ENCODE results near the gene NABP2.
A peak's percentile ranks its signal among the peaks of the same experiment; 100 is the strongest.
"Not testable (repeated sequence)": the region's sequence is repeated elsewhere in the genome, so short reads cannot be mapped to it uniquely, and the experiment has no call there.

The NABP2 gene

DNA sequence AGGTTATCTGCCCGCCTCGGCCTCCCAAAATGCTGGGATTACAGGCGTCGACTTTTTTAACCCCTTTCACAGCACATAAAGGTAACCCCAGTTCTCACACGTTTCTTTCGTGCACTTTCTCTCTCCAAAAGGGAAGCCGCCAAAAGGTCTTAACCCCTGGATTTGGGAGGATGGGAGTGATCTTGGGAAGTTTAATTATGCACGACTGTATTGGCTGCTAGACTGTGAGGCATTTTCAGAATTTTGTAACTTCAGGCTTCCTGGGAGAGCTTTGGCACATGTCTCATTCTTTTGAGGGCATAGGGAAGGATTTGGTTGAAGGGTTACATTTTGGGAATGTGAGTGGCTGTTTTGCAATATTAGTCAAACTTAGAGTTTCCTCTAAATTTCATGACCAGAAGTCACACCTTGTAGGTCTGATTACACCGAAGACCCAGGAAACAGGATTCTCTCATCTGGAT, 33.4 kb upstream of the NABP2 start:
- H3K36me3 ChIP-seq = peaks cover 10 to 19% (median 17%) of the 10 kb centered on the region in 11 experiments
- H3K4me2 ChIP-seq = peak overlapping the region; percentile 78 to 94 (median 86)
- H3K9me3 ChIP-seq (replicated peaks in 1 of 11) = no peaks in the 10 kb centered on the region
- peaks cover 24 to 34% (median 27%) of the 10 kb centered on the region in 10 experiments for H3K4me1 ChIP-seq
- peak overlapping the region; percentile 84 to 95 (median 92) for H3K4me3 ChIP-seq
- TF ChIP-seq Cebpa-rat (IDR thresholded peaks at IDR 0.05) = no peak
- H3K9ac ChIP-seq = peak overlapping the region; percentile 85 to 95 (median 91); a peak in 21 of 22 replicates
- H4K20me1 ChIP-seq = peaks cover 7 to 30% (median 14%) of the 10 kb centered on the region in 11 experiments; a peak in 14 of 22 replicates
- H3K27me3 ChIP-seq = no peaks in the 10 kb centered on the region
- peak overlapping the region in 9 of 11 experiments; percentile 69 to 90 (median 87); a peak in 17 of 22 replicates for H3K27ac ChIP-seq

GRCh38 chr12:56192582-56192981, 31.6 kb upstream of the NABP2 start:
- no peak overlapping the region for H3K27ac ChIP-seq
- H3K4me3 ChIP-seq = no peak overlapping the region
- no peak overlapping the region for H3K9ac ChIP-seq
- H3K9me3 ChIP-seq (replicated peaks in 1 of 11) = no peaks in the 10 kb centered on the region
- H3K27me3 ChIP-seq = no peaks in the 10 kb centered on the region
- TF ChIP-seq Cebpa-rat (IDR thresholded peaks at IDR 0.05) = no peak
- H4K20me1 ChIP-seq = peaks cover 3 to 12% (median 6%) of the 10 kb centered on the region in 11 experiments; a peak in 12 of 22 replicates
- H3K4me1 ChIP-seq = peaks cover 13 to 25% (median 16%) of the 10 kb centered on the region in 10 experiments
- H3K4me2 ChIP-seq = no peak overlapping the region
- H3K36me3 ChIP-seq = peaks cover 0 to under 1% (median 0%) of the 10 kb centered on the region in 11 experiments; a peak in 1 of 22 replicates

GRCh38 chr12:56193025-56193578, 31.0 kb upstream of the NABP2 start:
- no peak overlapping the region for H3K4me3 ChIP-seq
- H3K9me3 ChIP-seq (replicated peaks in 1 of 11) = no peaks in the 10 kb centered on the region
- no peaks in the 10 kb centered on the region for H3K36me3 ChIP-seq
- peak overlapping the region in 3 of 11 experiments; percentile 5 to 18 (median 15); a peak in 1 of 22 replicates for H3K27ac ChIP-seq
- no peaks in the 10 kb centered on the region for H3K27me3 ChIP-seq
- H3K4me1 ChIP-seq = peaks cover 8 to 20% (median 10%) of the 10 kb centered on the region in 10 experiments; a peak in 19 of 20 replicates
- TF ChIP-seq Cebpa-rat (IDR thresholded peaks at IDR 0.05) = no peak
- no peak overlapping the region for H3K4me2 ChIP-seq
- no peak overlapping the region for H3K9ac ChIP-seq
- peaks cover 0 to 7% (median 1%) of the 10 kb centered on the region in 11 experiments; a peak in 8 of 22 replicates for H4K20me1 ChIP-seq

DNA sequence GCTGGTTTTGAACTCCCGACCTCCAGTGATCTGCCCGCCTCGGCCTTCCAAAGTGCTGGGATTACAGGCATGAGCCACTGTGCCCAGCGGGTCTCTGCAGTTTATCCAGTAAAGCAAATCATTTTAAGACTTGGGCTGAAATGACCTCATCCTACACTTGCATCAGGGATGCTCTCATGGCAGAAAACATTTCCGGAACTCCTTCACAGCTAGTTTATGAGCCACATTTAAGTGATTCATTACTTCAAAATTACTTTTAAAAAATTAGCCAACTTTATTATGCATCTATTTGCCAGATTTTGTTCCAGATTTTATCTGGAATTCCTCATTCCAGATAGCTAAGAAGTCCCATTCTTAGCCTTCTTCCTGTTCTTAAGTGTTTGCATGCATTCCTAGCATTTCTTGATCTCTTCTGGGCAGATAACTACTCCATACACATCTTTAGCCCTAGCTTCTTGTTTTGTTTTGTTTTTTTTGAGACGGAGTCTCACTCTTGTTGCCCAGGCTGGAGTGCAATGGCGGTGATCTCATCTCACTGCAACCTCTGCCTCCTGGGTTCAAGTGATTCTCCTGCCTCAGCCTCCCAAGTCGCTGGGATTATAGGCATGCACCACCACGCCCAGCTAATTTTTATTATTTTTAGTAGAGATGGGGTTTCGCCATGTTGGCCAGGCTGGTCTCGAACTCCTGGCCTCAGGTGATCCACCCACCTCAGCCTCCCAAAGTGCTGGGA, 27.2 kb upstream of the NABP2 start:
- not testable (repeated sequence) for H3K27ac ChIP-seq, H3K9ac ChIP-seq

DNA sequence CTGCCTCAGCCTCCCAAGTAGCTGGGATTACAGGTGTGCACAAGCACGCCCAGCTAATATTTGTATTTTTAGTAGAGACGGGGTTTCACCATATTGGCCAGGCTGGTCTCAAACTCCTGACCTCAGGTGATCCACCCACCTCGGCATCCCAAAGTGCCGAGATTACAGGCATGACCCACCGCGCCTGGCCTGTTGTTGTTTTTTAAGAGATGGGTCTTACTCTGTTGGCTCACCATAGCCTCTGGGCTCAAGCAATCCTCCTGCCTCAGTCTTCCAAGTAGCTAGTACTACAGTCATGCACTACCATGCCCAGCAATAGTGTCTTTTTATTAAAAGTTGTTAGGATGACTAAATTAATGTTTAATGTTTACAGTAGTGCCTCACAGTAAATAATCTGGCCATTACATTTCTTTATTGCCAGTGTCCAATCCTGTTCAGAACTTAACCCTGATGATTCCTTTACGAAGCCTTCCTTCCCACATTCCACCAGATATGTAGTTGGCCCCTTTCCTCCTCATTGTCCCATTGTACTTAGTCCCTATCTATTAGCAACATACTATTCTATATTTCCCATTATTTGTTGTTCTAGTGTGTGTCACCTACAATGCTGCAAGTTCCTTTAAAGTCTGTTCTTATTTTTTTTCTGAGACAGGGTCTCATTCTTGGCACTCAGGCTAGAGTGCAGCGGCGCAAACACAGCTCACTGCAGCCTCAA, 26.1 kb upstream of the NABP2 start:
- H3K27ac ChIP-seq = no peak overlapping the region
- no peak for TF ChIP-seq Cebpa-rat (IDR thresholded peaks at IDR 0.05)
- no peaks in the 10 kb centered on the region for H4K20me1 ChIP-seq
- H3K4me2 ChIP-seq = no peak overlapping the region
- H3K4me1 ChIP-seq = no peaks in the 10 kb centered on the region
- no peak overlapping the region for H3K4me3 ChIP-seq
- no peaks in the 10 kb centered on the region for H3K27me3 ChIP-seq
- H3K36me3 ChIP-seq = no peaks in the 10 kb centered on the region; a peak in 1 of 22 replicates
- H3K9ac ChIP-seq = no peak overlapping the region
- H3K9me3 ChIP-seq (replicated peaks in 1 of 11) = no peaks in the 10 kb centered on the region

More for the DNA sequence above, 27.2 kb upstream of the NABP2 start:
- not testable (repeated sequence) for H3K9me3 ChIP-seq (replicated peaks in 1 of 11); H3K4me3 ChIP-seq; H3K4me1 ChIP-seq; H3K36me3 ChIP-seq; H3K4me2 ChIP-seq; H4K20me1 ChIP-seq; H3K27me3 ChIP-seq

- no peak overlapping the region for H3K9ac ChIP-seq
- no peaks in the 10 kb centered on the region for H3K4me1 ChIP-seq
- no peak overlapping the region for H3K4me3 ChIP-seq
- H3K27me3 ChIP-seq = no peaks in the 10 kb centered on the region
- no peak for TF ChIP-seq Cebpa-rat (IDR thresholded peaks at IDR 0.05)
- no peak overlapping the region for H3K4me2 ChIP-seq
- no peak overlapping the region for H3K27ac ChIP-seq
- H4K20me1 ChIP-seq = no peaks in the 10 kb centered on the region
- H3K36me3 ChIP-seq = peaks cover 0 to 1% (median 0%) of the 10 kb centered on the region in 11 experiments; a peak in 5 of 22 replicates
- H3K9me3 ChIP-seq (replicated peaks in 1 of 11) = no peaks in the 10 kb centered on the region
Observed at GRCh38 chr12:56198836-56199235, 25.3 kb upstream of the NABP2 start.

DNA sequence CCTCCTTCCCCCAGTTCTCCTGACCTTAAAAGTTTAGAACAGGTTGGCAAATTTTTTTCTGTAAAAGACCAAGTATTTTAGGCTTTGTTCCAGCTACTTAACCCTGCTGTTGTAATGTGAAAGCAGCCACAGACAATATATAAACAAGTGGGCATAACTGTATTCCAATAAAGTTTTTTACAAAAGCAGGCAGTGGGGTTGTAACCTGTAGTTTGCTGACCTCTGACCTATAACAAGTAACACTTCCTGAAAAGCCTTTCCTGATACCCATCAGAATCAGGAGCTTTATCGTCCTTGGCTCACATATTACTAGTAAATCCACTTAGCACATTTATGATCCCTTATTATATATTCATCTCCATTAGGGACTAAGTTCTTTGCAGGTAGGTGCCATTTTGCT, 21.8 kb upstream of the NABP2 start:
- Histone ChIP-seq H3K4me3 (no peak overlapping the region), H3K27ac (no peak overlapping the region), H3K27me3 (no peaks in the 10 kb centered on the region), H3K4me1 (peaks cover 0 to 11% (median 3%) of the 10 kb centered on the region in 10 experiments; a peak in 9 of 20 replicates), H3K9ac (no peak overlapping the region), H3K4me2 (no peak overlapping the region), H4K20me1 (peaks cover 0 to 27% (median 0%) of the 10 kb centered on the region in 11 experiments; a peak in 7 of 22 replicates), H3K9me3 (replicated peaks in 1 of 11) (no peaks in the 10 kb centered on the region), H3K36me3 (peaks cover 33 to 37% (median 34%) of the 10 kb centered on the region in 11 experiments)
- no peak for TF ChIP-seq Cebpa-rat (IDR thresholded peaks at IDR 0.05)

- H3K9ac ChIP-seq = no peak overlapping the region
- peaks cover 0 to 11% (median 3%) of the 10 kb centered on the region in 10 experiments; a peak in 9 of 20 replicates for H3K4me1 ChIP-seq
- H4K20me1 ChIP-seq = peaks cover 0 to 30% (median 0%) of the 10 kb centered on the region in 11 experiments; a peak in 7 of 22 replicates
- no peaks in the 10 kb centered on the region for H3K9me3 ChIP-seq (replicated peaks in 1 of 11)
- peaks cover 38 to 41% (median 39%) of the 10 kb centered on the region in 11 experiments for H3K36me3 ChIP-seq
- H3K4me2 ChIP-seq = no peak overlapping the region
- no peak overlapping the region for H3K4me3 ChIP-seq
- H3K27ac ChIP-seq = no peak overlapping the region
- H3K27me3 ChIP-seq = no peaks in the 10 kb centered on the region
- no peak for TF ChIP-seq Cebpa-rat (IDR thresholded peaks at IDR 0.05)
Observed at GRCh38 chr12:56202838-56203237, 21.3 kb upstream of the NABP2 start.

GRCh38 chr12:56204275-56204674, 19.9 kb upstream of the NABP2 start:
- H3K27ac ChIP-seq = no peak overlapping the region
- no peak overlapping the region; a peak in 1 of 22 replicates for H3K9ac ChIP-seq
- peaks cover 0 to 11% (median 3%) of the 10 kb centered on the region in 10 experiments; a peak in 10 of 20 replicates for H3K4me1 ChIP-seq
- H3K27me3 ChIP-seq = no peaks in the 10 kb centered on the region
- no peak overlapping the region for H3K4me3 ChIP-seq
- H3K9me3 ChIP-seq (replicated peaks in 1 of 11) = no peaks in the 10 kb centered on the region
- peaks cover 52 to 56% (median 53%) of the 10 kb centered on the region in 11 experiments for H3K36me3 ChIP-seq
- peaks cover 0 to 35% (median 0%) of the 10 kb centered on the region in 11 experiments; a peak in 7 of 22 replicates for H4K20me1 ChIP-seq
- TF ChIP-seq Cebpa-rat (IDR thresholded peaks at IDR 0.05) = no peak
- H3K4me2 ChIP-seq = no peak overlapping the region

Measured in BLaER1 treated with 17β-estradiol and CSF1 and Interleukin-3, amounts not matched to agents 10 nM and 100 nM (cell line).